Neutrophil (primary cell): ENCODE measurements around the gene DAB2.
A peak's percentile ranks its signal among the peaks of the same experiment; 100 is the strongest.

Experiments used
- H3K27ac ChIP-seq: fragments of 200-600 bp; sonication (generic); 2 replicates; pipeline ENCODE4 v1.5.1; 2016; ENCODE audit warnings: mild to moderate bottlenecking, moderate library complexity
- H3K27me3 ChIP-seq: fragments of 200-600 bp; sonication (generic); 2 replicates; pipeline ENCODE4 v1.6.0; 2016; ENCODE audit warnings: mild to moderate bottlenecking
- H3K36me3 ChIP-seq: fragments of 200-600 bp; sonication (generic); 2 replicates; pipeline ENCODE4 v1.5.1; 2017
- H3K4me1 ChIP-seq, 2 experiments: fragments of 200-600 bp in 1 of 2; sonication (generic) in 1 of 2; 1 replicate in 1 of 2; 2 replicates in 1 of 2; pipeline versions ENCODE4 v1.5.1 to v1.6.1; 2013 to 2016; ENCODE audit warnings: low read depth in 1 of 2, low read length in 1 of 2, mild to moderate bottlenecking in 1 of 2, moderate library complexity in 1 of 2; ENCODE audit not compliant: control insufficient read depth in 1 of 2, insufficient read depth in 1 of 2
- H3K4me3 ChIP-seq, 2 experiments: fragments of 200-600 bp in 1 of 2; sonication (generic) in 1 of 2; 1 replicate in 1 of 2; 2 replicates in 1 of 2; pipeline ENCODE4 v1.5.1; 2013 to 2016; ENCODE audit warnings: low read depth in 1 of 2, low read length in 1 of 2, mild to moderate bottlenecking in 1 of 2, moderate library complexity in 1 of 2
- H3K9me3 ChIP-seq: fragments of 200-600 bp; sonication (generic); 2 replicates; pipeline ENCODE4 v1.5.1; 2016
- TF ChIP-seq, protein P1 (sequence below): fragments of 200-600 bp; sonication (generic); IDR thresholded peaks from 2 replicates; pipeline ENCODE4 v1.5.1; 2016; ENCODE audit warnings: antibody characterized with exemption

Gene DAB2

DNA sequence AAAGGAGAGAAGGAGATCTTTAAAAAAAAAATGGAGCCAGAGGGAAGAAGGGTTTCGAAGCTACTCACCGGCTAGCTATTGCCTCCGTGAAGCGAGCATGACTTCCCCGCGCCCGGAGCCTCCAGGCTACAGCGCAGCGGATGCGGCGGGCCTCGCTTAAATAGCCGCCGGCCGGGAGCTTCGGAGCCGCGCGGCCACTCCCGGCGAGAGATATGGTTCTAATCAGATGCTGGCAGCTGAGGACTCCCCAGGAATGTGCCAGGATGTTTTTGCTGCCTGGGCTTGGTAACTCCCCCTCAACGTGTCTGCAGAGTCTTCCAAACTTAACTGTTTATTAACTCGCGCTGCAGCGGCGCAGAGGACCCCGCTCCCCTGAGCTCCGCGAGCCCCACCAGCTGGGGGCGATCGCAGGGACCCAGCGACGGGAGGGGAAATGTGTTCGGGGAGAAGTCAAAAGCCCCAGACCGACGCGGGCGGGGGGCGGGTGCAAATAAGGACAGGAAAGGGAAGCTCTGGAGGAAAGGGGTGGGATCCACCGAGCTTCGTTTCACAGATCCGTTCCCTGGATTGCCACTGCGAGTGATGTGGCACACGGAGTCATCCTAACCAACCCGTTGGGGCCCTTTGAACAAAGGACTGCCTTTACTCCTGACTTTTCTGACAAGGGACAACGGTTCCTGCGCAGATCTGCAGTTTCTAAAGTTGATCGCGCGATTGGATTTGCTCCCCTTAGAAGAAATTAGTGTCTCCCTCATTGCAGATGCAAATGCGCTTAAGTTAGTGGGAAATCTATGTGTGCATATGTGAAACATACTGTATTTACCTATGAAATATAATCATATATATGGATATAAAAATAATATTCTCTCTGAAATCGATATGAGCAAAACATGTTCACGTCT is at the start of gene DAB2:
TSS of gene DAB2 (minus strand) at position 245 of the 902 bp plus-strand sequence. CDS start 30,660 bp downstream, outside the sequence.
- Histone ChIP-seq H3K4me3 (peak within 1 kb of the TSS; percentile 39 to 57), H3K27me3 (peaks cover 50% of the 10 kb centered on the region), H3K4me1 (peaks cover 8 to 15% of the 10 kb centered on the region in 2 experiments), H3K36me3 (no peaks in the 10 kb centered on the region), H3K9me3 (no peaks in the 10 kb centered on the region), H3K27ac (no peak within 1 kb of the TSS)
- TF ChIP-seq, protein P1, sequence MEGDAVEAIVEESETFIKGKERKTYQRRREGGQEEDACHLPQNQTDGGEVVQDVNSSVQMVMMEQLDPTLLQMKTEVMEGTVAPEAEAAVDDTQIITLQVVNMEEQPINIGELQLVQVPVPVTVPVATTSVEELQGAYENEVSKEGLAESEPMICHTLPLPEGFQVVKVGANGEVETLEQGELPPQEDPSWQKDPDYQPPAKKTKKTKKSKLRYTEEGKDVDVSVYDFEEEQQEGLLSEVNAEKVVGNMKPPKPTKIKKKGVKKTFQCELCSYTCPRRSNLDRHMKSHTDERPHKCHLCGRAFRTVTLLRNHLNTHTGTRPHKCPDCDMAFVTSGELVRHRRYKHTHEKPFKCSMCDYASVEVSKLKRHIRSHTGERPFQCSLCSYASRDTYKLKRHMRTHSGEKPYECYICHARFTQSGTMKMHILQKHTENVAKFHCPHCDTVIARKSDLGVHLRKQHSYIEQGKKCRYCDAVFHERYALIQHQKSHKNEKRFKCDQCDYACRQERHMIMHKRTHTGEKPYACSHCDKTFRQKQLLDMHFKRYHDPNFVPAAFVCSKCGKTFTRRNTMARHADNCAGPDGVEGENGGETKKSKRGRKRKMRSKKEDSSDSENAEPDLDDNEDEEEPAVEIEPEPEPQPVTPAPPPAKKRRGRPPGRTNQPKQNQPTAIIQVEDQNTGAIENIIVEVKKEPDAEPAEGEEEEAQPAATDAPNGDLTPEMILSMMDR = no peak

DNA sequence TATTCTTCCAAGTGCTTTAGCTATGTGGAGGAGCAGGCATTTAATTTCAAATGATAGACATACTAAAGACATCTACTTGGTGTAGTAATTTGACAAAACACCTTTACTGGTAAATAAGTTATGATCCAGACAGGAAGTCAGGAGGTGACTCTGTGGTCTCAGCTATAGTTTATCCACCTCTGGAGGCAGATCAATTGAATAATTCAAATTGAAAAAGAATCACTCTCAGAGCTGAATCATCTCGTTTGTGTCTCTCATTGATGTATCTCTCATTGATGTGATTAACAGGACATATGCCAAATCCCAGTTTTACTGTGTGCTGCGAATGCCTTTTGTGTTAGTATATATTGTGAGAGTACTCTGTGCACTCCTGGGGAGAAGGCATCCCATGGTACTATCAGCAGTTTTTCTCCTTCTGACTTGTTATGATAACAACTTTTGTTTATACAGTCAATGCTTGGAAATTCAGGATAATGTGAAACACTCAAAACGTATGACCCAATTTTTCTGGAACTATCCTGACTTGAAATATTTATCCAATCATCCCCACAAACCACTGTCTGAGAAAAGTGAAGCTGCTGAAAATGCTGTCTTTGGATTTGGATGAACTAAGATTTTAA is 48.5 kb upstream of the DAB2 start:
- no peaks in the 10 kb centered on the region for H3K36me3 ChIP-seq
- H3K9me3 ChIP-seq = no peaks in the 10 kb centered on the region
- TF ChIP-seq, protein P1 = no peak
- no peaks in the 10 kb centered on the region for H3K4me1 ChIP-seq
- no peak overlapping the region for H3K27ac ChIP-seq
- no peak overlapping the region for H3K4me3 ChIP-seq
- H3K27me3 ChIP-seq = no peaks in the 10 kb centered on the region

DNA sequence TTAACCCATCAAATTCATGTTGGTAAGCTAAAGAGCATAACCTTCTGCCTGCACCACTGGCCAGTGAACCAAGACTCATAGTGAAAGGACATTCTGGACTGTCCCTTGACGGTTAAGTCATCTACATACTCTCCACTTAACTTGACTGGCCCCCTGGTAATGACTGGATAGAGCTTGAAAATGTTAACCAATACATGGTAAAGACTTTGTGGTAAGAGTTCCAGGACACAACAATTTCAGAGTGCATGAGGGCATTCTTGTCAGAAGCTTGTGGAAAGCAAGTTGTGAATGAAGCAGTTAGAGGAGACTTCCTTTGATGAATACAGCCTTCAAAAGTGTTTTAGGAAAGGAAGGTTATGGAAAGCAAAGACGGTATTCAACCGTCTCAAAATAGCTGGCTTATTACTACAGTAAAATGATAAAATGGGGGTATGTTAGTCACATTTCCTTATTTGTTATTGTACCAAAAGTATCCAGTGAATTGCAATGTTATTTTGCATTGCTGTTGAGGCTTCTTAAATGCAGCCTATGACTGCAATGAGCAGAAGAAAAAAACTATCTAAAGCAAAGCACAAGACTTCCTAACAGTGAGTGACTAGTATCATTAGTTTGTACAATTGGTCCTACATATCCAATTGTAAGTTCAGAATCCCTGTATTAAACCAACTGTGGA is 47.2 kb upstream of the DAB2 start:
- H3K4me1 ChIP-seq = no peaks in the 10 kb centered on the region
- TF ChIP-seq, protein P1 = no peak
- H3K27me3 ChIP-seq = no peaks in the 10 kb centered on the region

DNA sequence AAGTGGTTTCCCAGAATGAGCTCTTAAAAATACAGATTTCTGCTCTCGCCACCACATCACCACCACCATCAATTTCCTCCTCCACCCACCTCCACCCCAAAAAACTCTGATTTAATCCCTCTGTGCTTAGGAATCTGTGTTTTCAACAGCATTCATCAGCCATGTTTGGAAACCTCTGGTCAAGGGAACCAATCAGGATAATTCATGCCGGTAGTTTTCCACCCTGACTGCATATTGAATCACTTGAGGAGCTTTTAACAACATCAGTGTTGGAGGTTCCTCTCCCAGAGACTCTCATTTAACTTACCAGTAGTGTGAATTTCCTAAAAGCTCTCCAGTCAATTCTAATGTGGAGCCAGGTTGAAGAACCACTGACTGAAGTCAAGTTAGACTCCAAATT is 46.0 kb upstream of the DAB2 start:
- Histone ChIP-seq H3K36me3 (no peaks in the 10 kb centered on the region), H3K4me3 (no peak overlapping the region), H3K9me3 (no peaks in the 10 kb centered on the region), H3K27ac (no peak overlapping the region), H3K4me1 (no peaks in the 10 kb centered on the region), H3K27me3 (no peaks in the 10 kb centered on the region)
- TF ChIP-seq, protein P1 = no peak

More for the DNA sequence above, 47.2 kb upstream of the DAB2 start:
- H3K4me3 ChIP-seq = no peak overlapping the region
- H3K9me3 ChIP-seq = no peaks in the 10 kb centered on the region
- H3K27ac ChIP-seq = no peak overlapping the region
- no peaks in the 10 kb centered on the region for H3K36me3 ChIP-seq

DNA sequence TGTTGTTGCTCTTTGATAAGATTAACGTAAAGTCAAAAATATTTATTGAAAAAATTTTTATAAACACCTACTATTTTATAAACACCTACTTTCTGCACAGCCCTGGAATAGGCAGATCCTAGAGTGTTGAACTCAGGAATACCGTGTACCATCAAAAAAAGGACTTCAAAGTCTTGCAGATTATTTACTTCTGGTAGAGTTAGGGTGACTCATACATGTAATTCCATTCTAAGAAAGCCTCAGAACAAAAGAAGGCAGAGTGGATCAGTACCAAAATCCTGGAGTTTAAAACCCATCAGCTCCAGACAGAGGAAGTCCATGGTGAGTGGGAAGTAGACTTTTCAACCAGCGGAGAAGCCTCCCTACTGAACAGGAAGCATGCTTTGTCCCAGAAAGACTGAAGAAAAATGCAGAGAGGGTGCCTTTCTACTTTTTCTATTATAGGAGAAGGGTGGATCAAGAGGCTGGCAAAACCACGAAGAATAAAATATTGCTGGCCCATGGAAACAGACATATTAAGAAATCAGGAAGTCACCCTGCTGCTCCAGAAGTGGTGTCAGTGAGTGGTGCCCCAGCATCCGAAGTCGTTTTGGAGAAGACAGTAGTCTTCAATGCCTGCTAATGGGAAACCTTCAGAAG is 45.1 kb upstream of the DAB2 start:
- Histone ChIP-seq H3K27me3 (no peaks in the 10 kb centered on the region), H3K9me3 (no peaks in the 10 kb centered on the region), H3K4me1 (no peaks in the 10 kb centered on the region), H3K27ac (no peak overlapping the region), H3K4me3 (no peak overlapping the region), H3K36me3 (no peaks in the 10 kb centered on the region)
- TF ChIP-seq, protein P1 = no peak
